ENCODE results near the gene FBLIM1.
A peak's percentile ranks its signal among the peaks of the same experiment; 100 is the strongest.
"Not testable (repeated sequence)": the region's sequence is repeated elsewhere in the genome, so short reads cannot be mapped to it uniquely, and the experiment has no call there.

Gene FBLIM1

DNA sequence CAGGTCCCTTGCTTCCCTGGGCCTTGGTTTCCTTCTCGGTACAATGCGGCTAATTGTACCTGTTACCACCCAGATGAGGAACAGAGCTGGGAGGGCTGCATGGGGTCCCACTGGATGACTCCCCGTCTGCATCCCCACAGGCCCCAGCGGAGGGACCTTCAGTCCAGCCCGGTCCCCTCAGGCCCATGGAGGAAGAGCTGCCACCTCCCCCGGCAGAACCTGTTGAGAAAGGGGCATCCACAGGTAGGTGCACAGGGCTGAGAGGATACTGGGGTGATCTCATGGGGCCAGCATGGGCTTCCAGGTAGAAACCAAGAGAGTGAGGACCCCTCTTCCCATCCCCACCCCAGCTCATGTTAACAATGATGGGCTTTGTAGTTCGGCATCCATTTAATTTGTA is 9.8 kb downstream of the FBLIM1 start:
- no peak for DNase-seq (ENCODE audit: low spot score)

DNA sequence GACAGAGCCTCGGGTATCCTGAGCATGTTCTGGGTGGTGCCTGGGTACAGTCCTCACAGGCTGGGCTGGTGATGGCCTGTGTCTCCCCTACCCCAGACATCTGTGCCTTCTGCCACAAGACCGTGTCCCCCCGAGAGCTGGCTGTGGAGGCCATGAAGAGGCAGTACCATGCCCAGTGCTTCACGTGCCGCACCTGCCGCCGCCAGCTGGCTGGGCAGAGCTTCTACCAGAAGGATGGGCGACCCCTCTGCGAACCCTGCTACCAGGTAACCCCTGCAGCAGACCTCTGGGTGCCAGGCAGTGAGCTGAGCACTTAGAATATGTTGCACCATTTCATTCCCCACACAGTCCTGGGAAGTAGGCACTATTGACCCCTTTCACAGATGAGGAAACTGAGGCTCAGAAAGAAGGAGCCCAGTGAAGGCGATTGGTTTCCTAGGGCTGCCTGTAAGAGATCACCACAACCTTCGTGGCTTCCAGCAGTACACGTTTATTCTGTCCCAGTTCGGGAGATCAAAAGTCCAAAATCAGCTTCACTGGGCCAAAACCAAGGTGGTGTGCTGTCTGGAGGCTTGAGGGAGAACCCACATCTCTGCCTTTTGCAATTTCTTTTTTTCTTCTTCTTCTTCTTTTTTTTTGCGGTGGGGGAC is 11.8 kb downstream of the FBLIM1 start:
- DNase-seq (ENCODE audit: low spot score) = no peak

DNA sequence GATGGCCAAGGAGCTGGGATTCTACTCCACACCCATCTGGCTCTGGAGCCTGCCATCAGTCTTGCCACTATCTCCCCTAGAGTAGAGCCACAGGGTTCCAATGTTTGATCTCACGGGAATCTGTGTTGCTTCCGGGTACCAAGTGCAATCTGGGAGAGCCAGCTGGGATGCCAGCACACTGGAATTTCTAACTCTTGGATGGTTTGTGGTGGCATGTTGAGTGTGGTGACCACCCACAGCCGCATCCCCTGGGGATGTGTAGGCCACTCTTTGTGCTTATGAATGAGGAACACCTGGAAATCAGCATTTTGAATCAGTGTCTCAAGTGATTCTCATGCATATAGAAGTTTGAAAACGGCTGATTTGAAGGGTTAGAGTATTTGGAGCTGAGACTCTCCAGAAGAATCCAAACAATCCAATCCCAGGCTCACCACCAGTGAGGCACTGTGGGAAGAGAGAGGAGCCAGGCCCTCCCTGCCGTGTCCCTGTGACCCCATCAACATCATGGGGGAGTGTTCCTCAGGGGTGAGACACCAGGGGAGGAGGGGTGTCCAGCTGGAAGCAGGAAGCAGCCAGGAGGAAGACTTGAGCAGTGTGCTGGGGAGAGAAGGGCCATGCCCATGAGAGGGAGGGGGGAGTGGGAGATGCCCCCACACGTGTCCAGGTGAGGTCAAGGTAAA is 13.4 kb downstream of the FBLIM1 start:
- no peak for DNase-seq (ENCODE audit: low spot score)

DNA sequence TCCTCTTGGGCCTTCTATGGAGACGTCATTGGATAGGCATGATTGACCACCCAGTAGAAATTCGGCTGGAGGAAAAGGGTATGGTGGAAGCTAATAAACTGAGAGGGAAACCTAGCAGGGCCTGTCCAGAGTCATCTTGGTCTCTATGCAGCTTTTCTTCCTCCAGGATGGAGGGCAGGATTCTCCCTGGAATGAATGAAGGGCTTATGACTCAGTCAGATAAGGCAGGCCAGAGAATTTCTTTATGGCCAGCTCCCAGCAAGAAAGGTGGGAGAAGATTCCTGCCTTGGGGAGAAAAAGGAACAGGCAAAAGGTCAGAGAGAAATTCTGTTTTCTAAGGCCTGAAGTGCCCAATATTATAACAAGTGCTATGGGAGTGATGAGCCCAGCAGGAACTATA is 17.1 kb downstream of the FBLIM1 start:
- no peak for DNase-seq (ENCODE audit: low spot score)

DNA sequence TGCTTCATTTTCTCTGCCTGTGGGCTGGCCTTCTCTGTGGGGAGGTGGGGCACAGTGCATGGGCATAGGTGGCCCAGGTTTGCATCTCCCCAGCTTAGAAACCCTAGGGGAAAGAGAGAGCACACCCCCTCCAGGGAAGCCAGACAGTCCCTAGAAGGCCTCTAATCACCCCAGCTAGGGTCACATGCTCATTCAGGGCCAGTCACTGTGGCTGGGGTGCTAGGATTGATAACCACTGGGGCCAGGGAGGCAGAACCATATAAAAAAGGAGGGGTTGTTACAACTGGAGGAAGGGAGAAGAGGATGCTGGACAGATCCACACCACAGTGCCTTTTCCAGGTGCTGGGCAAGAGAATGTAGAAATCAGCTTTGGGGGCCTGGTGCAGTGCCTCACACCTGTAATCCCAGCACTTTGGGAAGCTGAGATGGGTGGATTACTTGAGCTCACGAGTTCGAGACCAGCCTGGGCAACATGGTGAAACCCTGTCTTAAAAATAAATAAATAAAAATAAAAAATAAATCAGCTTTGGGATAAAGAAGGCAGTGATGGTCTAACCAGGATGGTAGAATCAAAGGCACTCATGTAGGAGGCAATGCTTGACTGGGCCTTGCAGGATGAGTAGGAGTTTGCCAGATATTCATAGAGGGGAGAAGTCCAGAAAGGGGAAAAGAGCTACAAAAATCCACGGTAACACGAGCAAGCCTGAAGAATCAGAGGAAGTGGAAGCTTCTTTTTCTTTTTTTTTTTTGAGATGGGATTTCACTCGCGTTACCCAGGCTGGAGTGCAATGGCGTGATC is 19.5 kb downstream of the FBLIM1 start:
- DNase-seq (ENCODE audit: low spot score) = no peak

DNA sequence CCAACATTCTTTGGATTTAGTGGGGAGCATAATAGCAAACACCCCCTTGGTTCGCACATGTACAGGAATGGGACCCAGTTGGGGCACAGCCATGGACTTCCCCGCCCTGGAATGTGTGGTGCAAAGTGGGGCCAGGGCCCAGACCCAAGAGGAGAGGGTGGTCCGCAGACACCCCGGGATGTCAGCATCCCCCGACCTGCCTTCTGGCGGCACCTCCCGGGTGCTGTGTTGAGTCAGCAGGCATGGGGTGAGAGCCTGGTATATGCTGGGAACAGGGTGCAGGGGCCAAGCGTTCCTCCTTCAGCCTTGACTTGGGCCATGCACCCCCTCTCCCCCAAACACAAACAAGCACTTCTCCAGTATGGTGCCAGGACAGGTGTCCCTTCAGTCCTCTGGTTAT is 27.1 kb downstream of the FBLIM1 start:
- no peak for DNase-seq (ENCODE audit: low spot score)

DNA sequence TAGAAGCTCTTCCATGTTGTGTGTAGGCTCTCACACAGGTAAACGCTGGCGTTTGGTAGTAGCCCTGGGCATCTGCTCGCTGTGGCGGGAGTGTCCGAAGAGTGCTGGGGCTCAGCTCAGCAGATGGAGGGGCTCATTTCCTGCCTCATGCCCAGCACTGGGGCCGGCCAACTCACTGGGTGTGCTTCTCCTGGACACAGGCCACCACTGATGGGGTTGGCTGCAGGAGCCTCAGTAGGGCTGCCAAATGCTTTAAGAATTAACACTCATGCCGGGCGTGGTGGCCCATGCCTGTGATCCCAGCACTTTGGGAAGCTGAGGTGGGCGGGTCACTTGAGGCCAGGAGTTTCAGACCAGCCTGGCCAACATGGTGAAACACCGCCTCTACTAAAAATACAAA is 28.0 kb downstream of the FBLIM1 start:
- no peak for DNase-seq (ENCODE audit: low spot score)

DNA sequence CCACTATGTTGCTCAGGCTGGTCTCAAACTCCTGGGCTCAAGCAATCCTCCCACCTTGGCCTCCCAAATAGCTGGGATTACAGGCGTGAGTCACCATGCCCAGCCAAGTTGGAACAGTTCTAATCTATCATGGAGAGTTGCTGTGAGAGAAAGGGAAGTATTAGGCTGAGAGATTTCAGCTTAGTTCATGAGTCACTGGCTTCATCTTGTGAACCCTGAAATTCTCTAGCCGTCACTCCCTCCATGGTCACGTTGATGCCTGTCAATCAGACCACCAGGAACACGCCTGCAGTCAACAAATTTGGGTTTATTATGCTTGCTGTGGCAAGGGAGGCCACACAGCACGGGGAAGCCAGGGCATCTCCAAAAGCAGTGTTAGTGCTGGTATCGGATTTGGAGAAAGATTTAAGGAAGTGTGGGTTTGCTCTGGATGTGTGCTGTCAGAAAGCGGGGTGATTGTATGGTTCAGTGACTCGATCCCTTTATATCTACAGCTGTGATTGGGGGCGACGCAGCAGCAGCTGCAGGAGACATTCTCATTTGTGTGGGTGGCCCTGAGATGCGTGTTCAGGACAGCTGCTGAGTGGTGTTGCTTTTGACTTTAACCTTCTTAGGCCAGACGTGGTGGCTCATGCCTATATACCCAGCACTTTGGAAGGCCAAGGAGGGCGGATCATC is 30.2 kb downstream of the FBLIM1 start:
- no peak for DNase-seq (ENCODE audit: low spot score)

DNA sequence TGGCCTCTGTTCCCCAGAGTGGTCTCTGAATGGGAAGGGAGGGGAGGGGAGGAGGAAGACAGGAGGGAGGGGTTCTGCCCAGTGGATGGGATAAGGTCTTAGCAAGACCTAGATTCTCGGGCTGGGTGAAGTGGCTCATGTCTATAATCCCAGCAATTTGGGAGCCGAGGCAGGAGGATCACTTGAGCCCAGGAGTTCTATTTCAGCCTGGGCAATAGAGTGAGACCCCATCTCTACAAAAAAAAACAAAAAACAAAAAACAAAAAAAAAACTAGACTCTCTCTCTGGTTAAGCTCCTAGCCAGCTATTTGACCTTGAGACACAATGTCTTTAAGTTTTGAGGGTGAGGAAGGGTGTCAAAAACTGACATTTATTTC is 37.5 kb downstream of the FBLIM1 start:
- DNase-seq (ENCODE audit: low spot score) = no peak

DNA sequence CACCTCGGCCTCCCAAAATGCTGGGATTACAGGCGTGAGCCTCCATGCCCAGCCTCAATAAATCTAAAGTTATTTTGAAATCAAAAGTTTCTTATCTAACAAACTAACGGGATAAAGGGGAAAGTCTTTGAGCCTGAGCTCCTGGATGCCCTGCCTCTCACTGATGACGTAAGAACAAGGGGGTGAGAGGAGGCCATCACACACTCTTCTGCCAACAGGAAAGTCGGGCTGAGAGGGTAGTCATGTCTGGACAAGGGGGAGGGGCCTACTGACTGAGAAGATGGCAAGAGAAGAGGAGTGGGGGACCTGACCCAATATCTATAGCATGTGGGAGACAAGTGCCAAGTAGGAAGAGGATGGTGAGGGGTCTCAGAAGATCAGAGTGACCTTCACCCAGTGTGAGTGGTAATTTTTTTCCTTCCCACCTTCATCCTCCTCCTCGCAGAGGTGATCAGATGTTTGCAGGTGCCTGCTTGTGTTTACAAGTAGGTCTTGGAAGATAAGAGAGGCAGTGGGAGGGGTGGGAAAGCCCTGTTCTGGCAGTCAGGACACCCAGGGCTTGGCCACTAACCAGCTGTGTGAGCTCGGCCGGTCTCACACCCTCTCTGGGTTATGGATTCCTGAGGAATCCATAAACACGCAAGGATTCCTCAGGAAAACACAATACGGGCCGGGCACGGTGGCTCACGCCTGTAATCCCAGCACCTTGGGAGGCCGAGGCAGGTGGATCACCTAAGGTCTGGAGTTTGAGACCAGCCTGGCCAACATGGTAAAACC is 39.2 kb downstream of the FBLIM1 start:
- no peak for DNase-seq (ENCODE audit: low spot score)

DNA sequence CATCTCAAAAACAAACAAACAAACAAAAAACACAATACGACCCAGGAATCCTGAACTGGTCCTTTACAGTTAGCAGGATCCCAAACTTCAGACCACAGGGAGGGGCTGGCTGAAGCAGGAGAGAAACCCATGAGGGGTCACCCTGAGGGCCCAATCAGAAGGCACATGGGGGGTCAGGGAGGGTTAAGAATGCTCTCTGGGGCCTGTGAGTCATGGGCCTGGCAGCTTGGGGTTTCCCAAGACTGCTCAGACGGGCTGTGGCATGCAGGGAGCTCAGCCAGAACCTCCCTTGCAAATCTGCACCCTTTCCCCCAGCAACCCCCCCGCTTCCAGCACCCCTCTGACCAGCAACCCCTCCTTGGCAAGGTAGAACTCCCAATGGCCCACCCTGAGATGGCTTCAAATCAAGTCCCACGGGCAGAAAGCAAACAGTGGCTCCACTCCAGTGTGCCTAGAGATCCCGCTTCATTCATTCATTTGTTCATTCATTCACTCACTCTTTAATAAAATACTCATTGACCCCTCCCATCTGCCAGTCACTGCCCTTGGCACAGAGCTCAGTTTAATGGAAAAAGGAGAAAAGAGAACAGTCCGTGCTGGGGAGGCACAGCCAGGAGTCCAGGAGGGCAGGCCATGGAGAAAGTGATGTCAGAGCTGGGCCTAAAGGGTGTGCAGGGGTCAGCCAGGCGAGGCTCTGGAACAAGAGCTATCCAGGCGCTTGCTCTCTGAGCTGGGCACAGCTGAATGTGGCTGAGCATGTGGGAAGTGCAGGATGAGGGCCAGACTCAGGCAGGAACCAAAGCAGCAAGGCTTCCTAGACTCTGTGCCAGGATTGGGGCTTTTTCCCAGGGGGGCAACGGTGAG is 40.6 kb downstream of the FBLIM1 start:
- DNase-seq (ENCODE audit: low spot score) = peak; percentile 37

DNA sequence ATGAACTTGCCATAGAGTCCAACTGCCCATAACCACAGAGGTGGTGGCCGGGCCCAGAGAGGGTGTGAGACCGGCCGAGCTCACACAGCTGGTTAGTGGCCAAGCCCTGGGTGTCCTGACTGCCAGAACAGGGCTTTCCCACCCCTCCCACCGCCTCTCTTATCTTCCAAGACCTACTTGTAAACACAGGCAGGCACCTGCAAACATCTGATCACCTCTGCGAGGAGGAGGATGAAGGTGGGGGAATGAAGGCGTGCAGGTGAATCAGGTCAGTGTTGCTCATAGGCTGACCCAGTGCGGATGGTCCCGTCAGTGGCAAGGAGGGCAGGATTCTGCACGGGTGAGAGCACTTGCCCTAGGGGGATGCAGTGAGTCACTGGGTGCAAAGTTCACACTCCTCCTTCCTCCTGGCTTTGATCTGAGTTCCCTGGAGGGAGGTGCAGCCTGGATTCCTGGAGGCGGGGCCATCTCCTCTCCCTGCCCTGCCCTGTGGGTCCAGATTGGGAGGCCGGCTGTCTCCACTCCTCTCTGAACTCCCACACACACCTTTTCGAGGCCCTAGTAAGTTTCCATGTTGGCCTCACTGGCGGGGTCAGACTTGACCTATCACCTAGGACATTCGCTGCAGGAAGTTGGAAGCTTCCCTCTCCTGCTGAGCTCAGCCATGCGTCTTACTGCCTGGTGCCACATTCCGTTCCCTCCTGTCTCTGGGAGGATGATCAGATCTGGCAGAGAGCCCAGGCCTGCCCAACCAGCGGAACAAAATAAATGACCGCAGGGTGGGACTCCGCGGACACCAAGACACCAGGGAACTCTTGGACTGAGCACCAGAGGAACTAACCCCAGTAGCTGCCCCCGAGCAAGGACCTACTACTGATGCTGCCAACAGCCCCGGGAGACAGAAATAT is 41.6 kb downstream of the FBLIM1 start:
- DNase-seq (ENCODE audit: low spot score) = peak; percentile 27

DNA sequence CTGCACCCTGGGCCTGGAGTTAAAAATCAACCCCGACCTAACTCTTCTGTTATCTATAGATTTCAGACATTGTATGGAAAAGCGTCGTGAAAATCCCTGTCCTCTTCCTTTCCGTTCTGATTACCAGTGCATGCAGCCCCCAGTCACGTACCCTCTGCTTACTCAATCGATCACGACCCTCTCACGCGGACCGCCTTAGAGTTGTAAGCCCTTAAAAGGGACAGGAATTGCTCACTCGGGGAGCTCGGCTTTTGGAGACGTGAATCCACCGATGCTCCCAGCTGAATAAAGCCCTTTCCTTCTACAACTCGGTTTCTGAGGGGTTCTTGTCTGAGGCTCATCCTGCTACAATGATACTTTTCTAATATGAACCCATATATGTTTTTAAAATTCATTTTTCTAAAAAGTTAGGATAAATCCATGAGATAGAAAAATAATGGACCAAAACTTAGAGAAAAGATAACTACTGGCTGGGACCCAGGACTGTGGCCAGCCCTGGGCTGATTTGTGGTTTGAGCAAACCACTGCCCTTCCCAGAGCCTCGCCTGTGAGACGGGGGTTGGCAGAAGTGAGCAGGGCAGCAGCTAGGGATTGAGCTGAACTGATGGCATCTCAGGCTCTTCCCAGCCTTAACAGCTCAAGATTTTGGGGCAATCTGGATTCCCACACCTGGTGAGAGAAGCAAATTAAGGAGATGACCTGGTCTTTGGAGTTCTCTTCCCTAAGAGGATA is 43.8 kb downstream of the FBLIM1 start:
- no peak for DNase-seq (ENCODE audit: low spot score)

DNA sequence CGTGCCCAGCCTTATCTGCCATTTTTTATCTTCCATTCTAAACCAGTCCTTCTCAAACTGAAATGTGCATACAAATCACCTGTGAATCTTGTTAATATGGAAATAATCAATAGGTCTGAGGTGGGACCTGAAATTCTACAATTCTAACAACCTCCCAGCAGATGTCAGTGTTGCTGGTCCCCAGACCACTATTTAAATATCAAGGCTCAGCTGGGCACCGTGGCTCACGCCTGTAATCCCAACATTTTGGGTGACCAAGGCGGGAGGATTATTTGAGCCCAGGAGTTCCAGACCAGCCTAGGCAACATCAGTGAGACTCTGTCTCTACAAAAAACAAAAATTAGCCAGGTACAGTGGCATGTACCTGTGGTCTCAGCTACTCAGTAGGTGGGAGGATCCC is 44.8 kb downstream of the FBLIM1 start:
- DNase-seq (ENCODE audit: low spot score) = no peak

DNA sequence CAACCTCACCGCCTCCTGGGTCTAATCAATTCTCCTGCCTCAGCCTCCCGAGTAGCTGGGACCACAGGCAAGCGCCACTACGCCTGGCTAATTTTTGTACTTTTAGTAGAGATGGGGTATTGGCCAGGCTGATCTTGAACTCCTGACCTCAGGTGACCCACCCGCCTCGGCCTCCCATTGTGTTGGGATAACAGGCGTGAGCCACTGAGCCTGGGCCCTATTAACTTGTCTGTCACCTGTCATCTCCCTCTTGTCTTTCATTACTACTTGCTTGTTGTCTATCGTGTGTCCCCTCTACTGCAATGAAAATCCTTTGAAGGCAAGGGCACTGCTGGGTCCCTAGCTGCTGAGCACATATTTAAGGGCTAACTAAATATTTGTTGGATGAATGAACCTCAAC is 45.5 kb downstream of the FBLIM1 start:
- no peak for DNase-seq (ENCODE audit: low spot score)

DNA sequence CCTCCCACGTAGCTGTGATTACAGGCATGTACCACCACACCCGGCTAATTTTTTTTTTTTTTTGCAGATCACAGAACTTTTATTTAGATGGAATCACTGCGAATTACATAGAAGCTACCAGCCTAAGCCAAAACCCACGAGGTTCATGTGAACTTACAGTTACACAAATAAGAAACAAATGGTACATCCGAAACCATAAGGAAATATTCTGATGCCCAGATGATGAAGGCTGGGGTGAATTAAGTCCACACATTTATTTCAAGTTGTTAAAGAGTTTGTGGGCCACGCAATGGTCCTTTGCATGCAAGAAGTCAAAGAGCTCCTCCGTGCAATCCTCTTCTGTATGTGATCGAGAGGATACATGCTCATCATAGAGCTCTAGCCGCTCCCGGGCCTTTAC is 48.5 kb downstream of the FBLIM1 start:
- DNase-seq (ENCODE audit: low spot score) = no peak

DNA sequence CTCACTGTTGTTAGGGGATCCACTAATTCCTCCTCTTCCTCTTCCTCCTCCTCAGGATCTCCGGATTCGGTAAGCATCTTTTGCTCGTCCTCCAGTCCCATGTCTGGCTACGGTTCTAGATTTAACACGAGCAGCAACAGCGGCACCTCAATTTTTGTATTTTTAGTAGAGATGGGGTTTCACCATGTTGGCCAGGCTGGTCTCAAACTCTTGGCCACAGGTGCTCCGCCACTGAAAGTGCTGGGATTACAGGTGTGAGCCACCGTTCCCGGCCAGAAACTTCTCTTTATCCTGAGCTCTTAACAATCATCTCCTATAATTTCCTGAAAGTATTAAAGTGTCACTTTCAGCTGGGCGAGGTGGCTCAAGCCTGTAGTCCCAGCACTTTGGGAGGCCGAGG is 49.0 kb downstream of the FBLIM1 start, which contains the start of gene UQCRHL:
TSS of gene UQCRHL (minus strand) at position 101 of the 400 bp plus-strand sequence. CDS start at position 101, 0 bp downstream.
- DNase-seq (ENCODE audit: low spot score) = not testable (repeated sequence)

DNA sequence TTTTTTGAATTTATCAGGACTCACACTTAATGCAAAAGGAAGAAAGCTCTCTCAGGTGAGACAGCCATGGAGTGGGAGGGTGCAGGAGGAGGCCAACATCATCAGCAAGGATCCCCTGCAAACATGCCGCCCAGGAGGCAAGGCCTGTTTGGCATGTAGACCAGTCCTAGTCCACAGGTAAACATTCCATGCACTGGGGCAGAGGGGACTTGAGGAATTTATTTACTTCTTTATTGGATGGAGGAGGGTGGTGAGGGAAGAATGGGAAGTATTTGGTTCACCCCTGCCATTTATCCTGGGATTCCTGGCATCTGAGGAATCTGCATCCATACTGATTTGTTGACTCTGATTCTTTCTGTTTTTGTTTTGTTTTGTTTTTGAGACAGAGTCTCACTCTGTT is 50.4 kb downstream of the FBLIM1 start:
- no peak for DNase-seq (ENCODE audit: low spot score)

DNA sequence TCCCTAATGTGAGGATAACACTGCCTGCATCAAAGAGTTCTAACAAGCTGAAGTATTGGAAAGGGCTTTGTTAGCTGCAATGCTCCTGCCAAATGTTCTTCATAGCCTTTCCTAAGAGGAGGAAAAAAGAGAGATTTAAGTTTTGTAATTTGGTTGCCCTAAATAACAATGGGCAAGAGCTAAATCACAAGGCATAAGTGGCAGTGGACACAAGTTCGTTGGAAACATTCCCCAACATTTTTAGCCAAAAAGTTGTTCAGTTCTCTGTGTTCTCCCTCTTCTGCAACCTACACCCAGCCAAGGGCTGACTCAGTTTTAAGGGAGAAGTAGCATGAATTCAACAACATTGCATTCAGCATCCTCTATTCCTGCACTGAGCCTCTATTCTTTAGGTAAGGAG is 51.5 kb downstream of the FBLIM1 start:
- peak; percentile 56 for DNase-seq (ENCODE audit: low spot score)
